ENCODE results near the gene PLEKHG1.

GRCh38 chr6:150560004-150560883 is 39.4 kb upstream of the PLEKHG1 start:
- TF ChIP-seq CTCF (IDR thresholded peaks at IDR 0.05) (no peak), POLR2A (IDR thresholded peaks at IDR 0.05) (no peak)

Measured in testis (tissue), 2 donors.